GM23338 (cell line): Measurements from ENCODE around the gene ACTR8. TPM values are rescaled to one million over a fixed set of nuclear protein-coding genes. Genes with fewer than 3 reads are reported as not detected.

Experiments
- ATAC-seq: fragments of 200-7000 bp; cut with Tn5 transposase; 3 replicates; pipeline ENCODE4 v1.9.1; 2020
- DNase-seq: peaks from one replicate; pipeline ENCODE4 v3.0.0-alpha.2; 2015; ENCODE audit warnings: low spot score
- H2AFZ ChIP-seq: fragments of 200-600 bp; sonication (generic); 2 replicates; pipeline ENCODE4 v1.8.0; 2016; ENCODE audit warnings: antibody characterized with exemption, mild to moderate bottlenecking, moderate library complexity
- H3F3A ChIP-seq: fragments of 200-600 bp; sonication (generic); replicated peaks from 2 replicates; pipeline ENCODE4 v1.8.0; 2017; ENCODE audit warnings: antibody characterized with exemption, mixed run types, low read depth
- H3K27ac ChIP-seq: fragments of 200-600 bp; sonication (generic); 2 replicates; pipeline ENCODE4 v1.6.1; 2016; ENCODE audit warnings: low read depth
- H3K27me3 ChIP-seq: fragments of 200-600 bp; sonication (generic); 2 replicates; pipeline ENCODE4 v1.8.0; 2016; ENCODE audit warnings: mild to moderate bottlenecking, mixed run types, moderate library complexity; ENCODE audit not compliant: insufficient read depth
- H3K36me3 ChIP-seq: fragments of 200-600 bp; sonication (generic); 2 replicates; pipeline ENCODE4 v1.8.0; 2016; ENCODE audit warnings: mild to moderate bottlenecking; ENCODE audit not compliant: insufficient read depth
- H3K4me1 ChIP-seq: fragments of 200-600 bp; sonication (generic); 2 replicates; pipeline ENCODE4 v1.8.0; 2016; ENCODE audit warnings: mild to moderate bottlenecking, moderate library complexity; ENCODE audit not compliant: insufficient read depth
- H3K4me2 ChIP-seq: fragments of 200-600 bp; sonication (generic); 2 replicates; pipeline ENCODE4 v1.7.1; 2017; ENCODE audit warnings: mixed run types
- H3K4me3 ChIP-seq: fragments of 200-600 bp; sonication (generic); 2 replicates; pipeline ENCODE4 v1.6.1; 2016; ENCODE audit warnings: mixed run types
- H3K79me2 ChIP-seq: fragments of 200-600 bp; sonication (generic); replicated peaks from 2 replicates; pipeline ENCODE4 v1.8.0; 2017; ENCODE audit warnings: mild to moderate bottlenecking; ENCODE audit not compliant: insufficient read depth
- H3K9me2 ChIP-seq: fragments of 200-600 bp; sonication (generic); 2 replicates; pipeline ENCODE4 v1.8.0; 2017; ENCODE audit not compliant: insufficient read depth
- H4K20me1 ChIP-seq: fragments of 200-600 bp; sonication (generic); replicated peaks from 2 replicates; pipeline ENCODE4 v1.8.0; 2017; ENCODE audit warnings: mild to moderate bottlenecking; ENCODE audit not compliant: insufficient read depth
- H3K27ac Mint-ChIP-seq: 2 replicates; pipeline ENCODE4 v1.8.0; 2020; ENCODE audit warnings: inconsistent platforms, mild to moderate bottlenecking, moderate library complexity, mixed read lengths
- H3K27me3 Mint-ChIP-seq: 3 replicates; pipeline ENCODE4 v1.8.0; 2022; ENCODE audit warnings: low read depth, mild to moderate bottlenecking, moderate library complexity, mixed read lengths, inconsistent platforms; ENCODE audit not compliant: insufficient read depth, poor library complexity
- H3K36me3 Mint-ChIP-seq: 3 replicates; pipeline ENCODE4 v1.8.0; 2021; ENCODE audit warnings: low read depth, mild to moderate bottlenecking, inconsistent platforms, moderate library complexity, mixed read lengths
- H3K4me1 Mint-ChIP-seq: 3 replicates; pipeline ENCODE4 v1.8.0; 2020; ENCODE audit warnings: mild to moderate bottlenecking, inconsistent platforms, mixed read lengths
- H3K4me3 Mint-ChIP-seq: 3 replicates; pipeline ENCODE4 v1.8.0; 2021; ENCODE audit warnings: moderate library complexity, mild to moderate bottlenecking, inconsistent platforms, mixed read lengths
- H3K9me3 Mint-ChIP-seq: 3 replicates; pipeline ENCODE4 v1.8.0; 2020; ENCODE audit warnings: moderate library complexity, mild to moderate bottlenecking, inconsistent platforms, mixed read lengths
- CREB1 ChIP-seq: fragments of 250-450 bp; sonication (Bioruptor Pico); IDR thresholded peaks from 2 replicates; pipeline ENCODE4 v1.5.0; 2020; ENCODE audit warnings: low read depth, mild to moderate bottlenecking, moderate library complexity
- CTCF ChIP-seq, 2 experiments: fragments of 200-600 bp in 1 of 2; sonication (generic) in 1 of 2; conservative IDR thresholded peaks; 2 replicates each; pipeline versions ENCODE4 v1.5.1 to v1.6.1; 2016 to 2017; ENCODE audit warnings: antibody characterized with exemption in 2 of 2, low read depth in 2 of 2, mild to moderate bottlenecking in 2 of 2, moderate library complexity in 1 of 2
- ETS1 ChIP-seq: IDR thresholded peaks from 2 replicates; pipeline ENCODE4 v1.6.1; 2016; ENCODE audit warnings: antibody characterized with exemption
- EZH2 ChIP-seq: fragments of 200-600 bp; sonication (generic); IDR thresholded peaks from one replicate; pipeline ENCODE4 v1.8.0; 2017; ENCODE audit warnings: antibody characterized with exemption, mild to moderate bottlenecking, low read depth; ENCODE audit not compliant: unreplicated experiment
- EZH2phosphoT487 ChIP-seq: fragments of 200-600 bp; sonication (generic); IDR thresholded peaks from one replicate; pipeline ENCODE4 v1.8.1; 2018; ENCODE audit warnings: antibody characterized with exemption; ENCODE audit not compliant: unreplicated experiment
- JUNB ChIP-seq: IDR thresholded peaks from one replicate; pipeline ENCODE4 v1.6.1; 2016; ENCODE audit warnings: antibody characterized with exemption; ENCODE audit not compliant: unreplicated experiment
- NANOG ChIP-seq: IDR thresholded peaks from 2 replicates; pipeline ENCODE4 v1.6.1; 2016; ENCODE audit warnings: antibody characterized with exemption, borderline replicate concordance
- POLR2AphosphoS5 ChIP-seq: IDR thresholded peaks from 2 replicates; pipeline ENCODE4 v1.6.1; 2016; ENCODE audit warnings: antibody characterized with exemption, low read depth
- REST ChIP-seq: IDR thresholded peaks from one replicate; pipeline ENCODE4 v1.6.1; 2018; ENCODE audit warnings: antibody characterized with exemption; ENCODE audit not compliant: unreplicated experiment
- STAT1 ChIP-seq: IDR thresholded peaks from one replicate; pipeline ENCODE4 v1.6.1; 2016; ENCODE audit warnings: antibody characterized with exemption; ENCODE audit not compliant: unreplicated experiment
- ZNF114 ChIP-seq: fragments of 250-450 bp; sonication (Bioruptor Pico); IDR thresholded peaks from 2 replicates; pipeline ENCODE4 v1.5.0; 2020; ENCODE audit warnings: mild to moderate bottlenecking, moderate library complexity
- ZNF331 ChIP-seq: fragments of 250-450 bp; sonication (Bioruptor Pico); IDR thresholded peaks from 2 replicates; pipeline ENCODE4 v1.5.0; 2020; ENCODE audit warnings: low read depth, mild to moderate bottlenecking, moderate library complexity
- ZNF462 ChIP-seq: fragments of 250-450 bp; sonication (Bioruptor Pico); IDR thresholded peaks from 2 replicates; pipeline ENCODE4 v1.5.0; 2020; ENCODE audit warnings: mild to moderate bottlenecking, moderate library complexity
- polyA plus RNA-seq: library from polyadenylated mRNA; unstranded; fragments of >200 nt; fragmentation: Nextera tagmentation; extraction: Ambion mirVana; gene quantifications from 2 replicates; pipeline ENCODE4 v1.2.1, GENCODE V29; 2016
- total RNA-seq: library from RNA; depleted of rRNA; stranded (reverse); fragments of >200 nt; shearing (Covaris generic); gene quantifications from 2 replicates; pipeline ENCODE4 v1.2.3, GENCODE V29; 2014

Gene ACTR8
- total and polyA plus RNA-seq, 2 experiments from 2014 or later: 19.8 to 23.0 TPM

GRCh38 chr3:53887446-53887845 is 5.5 kb upstream of the ACTR8 start:
- no peaks in the 10 kb centered on the region for H3K9me3 Mint-ChIP-seq
- Histone ChIP-seq H3K4me3 (no peak overlapping the region), H3K27me3 (no peaks in the 10 kb centered on the region), H2AFZ (no peak overlapping the region), H3K4me1 (peaks cover 8% of the 10 kb centered on the region; the same call in 1 of the 2 replicates), H3F3A (peaks cover 3% of the 10 kb centered on the region; the same call in 1 of the 2 replicates), H3K4me2 (no peak overlapping the region), H3K27ac (no peak overlapping the region), H3K9me2 (no peaks in the 10 kb centered on the region), H4K20me1 (peaks cover 23% of the 10 kb centered on the region), H3K79me2 (peaks cover 45% of the 10 kb centered on the region), H3K36me3 (peaks cover 27% of the 10 kb centered on the region)
- no peak for ATAC-seq
- no peak for DNase-seq
- H3K27ac Mint-ChIP-seq: no peak overlapping the region
- H3K27me3 Mint-ChIP-seq: peaks cover 1% of the 10 kb centered on the region
- no peak overlapping the region for H3K4me3 Mint-ChIP-seq
- no peak for TF ChIP-seq CREB1 (CRISPR knock-in tag)
- TF ChIP-seq EZH2: no peak
- no peak for TF ChIP-seq ETS1
- no peak for TF ChIP-seq EZH2phosphoT487
- no peak for TF ChIP-seq STAT1
- TF ChIP-seq POLR2AphosphoS5: no peak
- TF ChIP-seq ZNF114: no peak
- no peak for TF ChIP-seq NANOG
- TF ChIP-seq CTCF (conservative IDR thresholded peaks at IDR 0.05; ENCODE audit: low read depth in 2 of 2): no peak
- no peak for TF ChIP-seq REST
- no peak for TF ChIP-seq JUNB
- TF ChIP-seq ZNF331 (CRISPR knock-in tag): no peak
- no peak for TF ChIP-seq ZNF462 (CRISPR knock-in tag)
- peaks cover 14% of the 10 kb centered on the region for H3K36me3 Mint-ChIP-seq
- peaks cover 18% of the 10 kb centered on the region for H3K4me1 Mint-ChIP-seq
